NT2/D1 (cell line): Measurements from ENCODE around the gene WDR48.

ENCODE experiments used
- SUZ12 ChIP-seq: IDR thresholded peaks from 2 replicates; pipeline ENCODE4 v1.6.1; 2011; ENCODE audit not compliant: insufficient read length, insufficient read depth; ENCODE audit errors: extremely low read depth
- YY1 ChIP-seq: IDR thresholded peaks from 2 replicates; pipeline ENCODE4 v1.6.1; 2011; ENCODE audit not compliant: insufficient read length, insufficient read depth

- no peak for TF ChIP-seq SUZ12
- no peak for TF ChIP-seq YY1
These were observed 10.4 kb downstream of the WDR48 start for GRCh38 chr3:39062180-39062579.
